Esophagus squamous epithelium (tissue), 5 donors: ENCODE measurements around the gene ZMYM1. TPM values are rescaled to one million over a fixed set of nuclear protein-coding genes. Genes with fewer than 3 reads are reported as not detected.
"Not testable (repeated sequence)": the region's sequence is repeated elsewhere in the genome, so short reads cannot be mapped to it uniquely, and the experiment has no call there.

Experiments
- DNase-seq: peaks from one replicate; lab custom pipeline; 2025; lab: John Stamatoyannopoulos, UW
- H3K27ac ChIP-seq, 4 donors: fragments of 200-600 bp; sonication (generic); one replicate each; pipeline ENCODE4 v1.5.1; 2016 to 2019; ENCODE audit warnings: mild to moderate bottlenecking in 1 of 4
- H3K27me3 ChIP-seq, 4 donors: fragments of 200-600 bp; sonication (generic); 1 replicate in 3 of 4; 2 replicates in 1 of 4; pipeline versions ENCODE4 v1.5.1 to v1.6.0; 2017 to 2021; ENCODE audit warnings: antibody characterized with exemption in 1 of 4
- H3K36me3 ChIP-seq, 3 donors: fragments of 200-600 bp; sonication (generic); one replicate each; pipeline ENCODE4 v1.5.1; 2016 to 2019
- H3K4me1 ChIP-seq, 3 donors: fragments of 200-600 bp; sonication (generic); one replicate each; pipeline ENCODE4 v1.5.1; 2017 to 2019
- H3K4me3 ChIP-seq, 4 donors: fragments of 200-600 bp; sonication (generic); 1 replicate in 3 of 4; 2 replicates in 1 of 4; pipeline ENCODE4 v1.5.1; 2016 to 2019; ENCODE audit warnings: mild to moderate bottlenecking in 2 of 4, moderate library complexity in 1 of 4
- H3K9me3 ChIP-seq, 3 donors: fragments of 200-600 bp; sonication (generic); one replicate each; pipeline ENCODE4 v1.5.1; 2016 to 2019
- CTCF ChIP-seq, 6 experiments: fragments of 450-650 bp in 4 of 6; fragments of 200-600 bp in 2 of 6; sonication (generic) in 2 of 6; IDR thresholded peaks; one replicate each; pipeline ENCODE4 v1.5.1; 2016 to 2019; ENCODE audit warnings: antibody characterized with exemption in 6 of 6, mild to moderate bottlenecking in 4 of 6, moderate library complexity in 4 of 6
- POLR2A ChIP-seq, 4 donors: fragments of 450-650 bp; IDR thresholded peaks; one replicate each; pipeline ENCODE4 v1.6.1; 2017; ENCODE audit warnings: antibody characterized with exemption in 4 of 4, mild to moderate bottlenecking in 4 of 4, moderate library complexity in 3 of 4
- WGBS, 2 donors: methylation state at CpG; one replicate each; pipeline ENCODE4 v1.1.5; 2018; 5-methylcytosine and 5-hydroxymethylcytosine counted together
- intact Hi-C: fragments of 100-400 bp; cut with DNase I; formaldehyde crosslinking; loops from one replicate; pipeline ENCODE4 v1.15.0; 2022
- total RNA-seq, 4 donors: library from RNA; depleted of rRNA; stranded (reverse); fragments of >200 nt; gene quantifications; one replicate each; pipeline ENCODE4 v1.1.0, GENCODE V29; 2016
- donor health status: DM: yes; HTN: yes; CAD: no.

Gene ZMYM1
- total RNA-seq, 4 donors from 2014 or later: 10.6 to 18.1 (median 11.9) TPM

- TF ChIP-seq POLR2A (IDR thresholded peaks at IDR 0.05): no peak
- no peak for TF ChIP-seq CTCF (IDR thresholded peaks at IDR 0.05)
- Histone ChIP-seq H3K4me1 (no peaks in the 10 kb centered on the region), H3K27ac (no peak overlapping the region), H3K36me3 (no peaks in the 10 kb centered on the region), H3K27me3 (peaks cover 0 to 3% (median 0%) of the 10 kb centered on the region in 4 donors), H3K4me3 (no peak overlapping the region), H3K9me3 (no peaks in the 10 kb centered on the region)
- WGBS, 2 donors: 85 to 88% methylated on average over 1 to 2 of the region's 2 CpGs
- no peak for DNase-seq
- intact Hi-C loops: no loop called here
These were observed 14.9 kb upstream of the ZMYM1 start for GRCh38 chr1:35064265-35064664.

DNA sequence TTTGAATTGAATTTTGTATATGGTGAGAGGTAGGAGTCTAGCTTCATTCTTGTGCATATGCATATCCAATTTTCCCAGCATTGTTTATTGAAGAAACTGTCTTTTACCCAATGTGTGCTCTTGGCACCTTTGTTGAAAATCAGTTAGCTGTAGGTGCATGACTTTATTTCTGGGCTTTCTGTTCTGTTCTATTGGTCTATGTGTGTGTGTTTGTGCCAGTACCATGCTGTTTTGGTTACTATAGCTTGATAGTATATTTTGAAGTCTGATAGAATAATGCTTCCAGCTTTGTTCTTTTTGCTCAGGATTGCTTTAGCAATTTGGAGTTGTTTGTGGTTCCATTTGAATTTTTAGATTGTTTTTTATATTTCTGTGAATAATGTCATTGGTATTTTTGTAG is 9.4 kb upstream of the ZMYM1 start:
- no peaks in the 10 kb centered on the region for H3K27me3 ChIP-seq
- H3K4me1 ChIP-seq: no peaks in the 10 kb centered on the region
- DNase-seq: no peak
- H3K4me3 ChIP-seq: no peak overlapping the region
- no peaks in the 10 kb centered on the region for H3K36me3 ChIP-seq
- no peaks in the 10 kb centered on the region for H3K9me3 ChIP-seq
- H3K27ac ChIP-seq: no peak overlapping the region
- intact Hi-C loops: no loop called here
- no peak for TF ChIP-seq POLR2A (IDR thresholded peaks at IDR 0.05)
- no peak for TF ChIP-seq CTCF (IDR thresholded peaks at IDR 0.05)

GRCh38 chr1:35073265-35073811 is 5.8 kb upstream of the ZMYM1 start:
- no peak overlapping the region for H3K27ac ChIP-seq
- no peak for DNase-seq
- TF ChIP-seq CTCF (IDR thresholded peaks at IDR 0.05): no peak
- no peak for TF ChIP-seq POLR2A (IDR thresholded peaks at IDR 0.05)
- H3K27me3 ChIP-seq: no peaks in the 10 kb centered on the region
- WGBS, 2 donors: 92 to 93% methylated on average over 1 of the region's 1 CpG
- H3K9me3 ChIP-seq: no peaks in the 10 kb centered on the region
- no peaks in the 10 kb centered on the region for H3K36me3 ChIP-seq
- no peak overlapping the region for H3K4me3 ChIP-seq
- H3K4me1 ChIP-seq: peaks cover 0 to 3% (median 0%) of the 10 kb centered on the region in 3 donors
- intact Hi-C loops: no loop called here

DNA sequence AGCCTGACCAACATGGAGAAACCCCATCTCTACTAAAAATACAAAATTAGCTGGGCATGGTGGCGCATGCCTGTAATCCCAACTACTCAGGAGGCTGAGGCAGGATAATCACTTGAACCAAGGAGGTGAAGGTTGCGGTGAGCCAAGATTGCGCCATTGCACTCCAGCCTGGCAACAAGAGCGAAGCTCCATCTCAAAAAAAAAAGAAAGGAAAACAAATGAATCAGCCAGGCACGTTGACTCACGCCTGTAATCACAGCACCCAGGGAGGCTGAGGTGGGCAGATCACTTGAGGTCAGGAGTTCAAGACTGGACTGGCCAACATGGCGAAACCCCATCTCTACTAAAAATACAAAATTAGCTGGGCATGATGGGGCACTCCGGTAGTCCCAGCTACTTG is 2.8 kb upstream of the ZMYM1 start:
- DNase-seq, H3K27me3 ChIP-seq, H3K4me3 ChIP-seq, H3K27ac ChIP-seq, H3K9me3 ChIP-seq, intact Hi-C loops, H3K36me3 ChIP-seq: not testable (repeated sequence)
- peaks cover 0 to 27% (median 10%) of the 10 kb centered on the region in 3 donors for H3K4me1 ChIP-seq
- WGBS, 2 donors: 42% methylated on average over 8 of the region's 8 CpGs

DNA sequence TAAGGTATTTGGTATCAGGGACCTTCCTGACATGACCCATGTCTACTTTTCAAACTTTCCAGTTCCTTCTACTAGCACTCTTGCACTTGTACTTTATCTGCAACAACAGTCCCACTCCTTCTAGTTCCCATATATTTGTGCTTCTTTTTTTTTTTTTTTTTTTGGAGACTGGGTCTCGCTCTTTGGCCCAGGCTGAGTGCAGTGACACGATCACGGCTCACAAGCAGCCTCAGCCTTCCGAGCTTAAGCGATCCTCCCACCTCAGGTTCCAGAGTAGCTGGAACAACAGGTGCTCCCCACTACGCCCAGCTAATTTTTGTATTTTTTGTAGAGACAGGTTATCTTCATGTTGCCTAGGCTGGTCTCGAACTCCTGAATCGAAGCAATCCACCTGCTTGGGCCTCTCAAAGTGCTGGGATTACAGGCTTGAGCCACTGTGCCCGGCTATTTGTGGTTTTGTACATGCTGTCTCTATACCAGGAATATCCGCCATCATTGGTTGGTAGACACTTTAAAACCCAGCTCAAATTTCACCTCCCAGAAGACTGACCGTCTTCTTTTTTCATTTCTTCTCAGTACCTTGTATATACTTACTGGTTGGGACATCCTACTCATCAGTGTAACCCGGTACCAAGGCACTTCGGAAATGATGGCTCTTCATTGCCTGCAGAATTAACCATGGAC is 1.1 kb downstream of the ZMYM1 start:
- 83 to 86% methylated on average over 13 of the region's 13 CpGs for WGBS, 2 donors
- Histone ChIP-seq H3K4me1 (peaks cover 0 to 53% (median 15%) of the 10 kb centered on the region in 3 donors), H3K36me3 (no peaks in the 10 kb centered on the region), H3K9me3 (no peaks in the 10 kb centered on the region), H3K27me3 (no peaks in the 10 kb centered on the region), H3K27ac (peak overlapping the region; percentile 83 to 97 (median 96)), H3K4me3 (peak overlapping the region; percentile 37 to 89 (median 75))
- TF ChIP-seq CTCF (IDR thresholded peaks at IDR 0.05) (no peak), POLR2A (IDR thresholded peaks at IDR 0.05) (no peak)
- intact Hi-C loops: no loop called here
- no peak for DNase-seq
